Chondrocyte (in vitro differentiated cells): ENCODE measurements around the gene F2. TPM values are rescaled to one million over a fixed set of nuclear protein-coding genes. Genes with fewer than 3 reads are reported as not detected.

ENCODE experiments used
- DNase-seq: peaks from one replicate; pipeline ENCODE4 v3.0.0; 2021; ENCODE audit warnings: mixed read lengths, low spot score
- H3K27ac Mint-ChIP-seq: one replicate; pipeline ENCODE4 v1.8.0; 2021; ENCODE audit warnings: mild to moderate bottlenecking, moderate library complexity, mixed read lengths; ENCODE audit not compliant: unreplicated experiment
- H3K27me3 Mint-ChIP-seq: 2 replicates; pipeline ENCODE4 v1.8.0; 2021; ENCODE audit warnings: low read depth, mixed read lengths
- H3K36me3 Mint-ChIP-seq: 2 replicates; pipeline ENCODE4 v1.8.0; 2021; ENCODE audit warnings: low read depth, mixed read lengths
- H3K4me1 Mint-ChIP-seq: 2 replicates; pipeline ENCODE4 v1.8.0; 2021; ENCODE audit warnings: low read depth, mild to moderate bottlenecking, mixed read lengths
- H3K4me3 Mint-ChIP-seq: one replicate; pipeline ENCODE4 v1.8.0; 2021; ENCODE audit warnings: mild to moderate bottlenecking, moderate library complexity, mixed read lengths; ENCODE audit not compliant: unreplicated experiment
- H3K9me3 Mint-ChIP-seq: 2 replicates; pipeline ENCODE4 v1.8.0; 2021; ENCODE audit warnings: low read depth, mixed read lengths
- total RNA-seq: library from RNA; stranded (reverse); gene quantifications from 3 replicates; pipeline ENCODE4 v1.2.1, GENCODE V29; 2021
- TF ChIP-seq, protein P1 (sequence below): fragments of 200-600 bp; sonication (generic); IDR thresholded peaks from 2 replicates; pipeline ENCODE4 v1.5.0; 2021; ENCODE audit warnings: antibody characterized with exemption, mild to moderate bottlenecking, moderate library complexity

Gene F2
- total RNA-seq, 1 donor from 2014 or later, result 0.25 TPM

GRCh38 chr11:46737699-46738098 is 18.7 kb downstream of the F2 start:
- Mint-ChIP-seq H3K4me1 (peaks cover 28% of the 10 kb centered on the region), H3K4me3 (no peak overlapping the region), H3K9me3 (no peaks in the 10 kb centered on the region), H3K36me3 (peaks cover 14% of the 10 kb centered on the region), H3K27ac (peak overlapping the region; percentile 27), H3K27me3 (no peaks in the 10 kb centered on the region)
- TF ChIP-seq, protein P1, sequence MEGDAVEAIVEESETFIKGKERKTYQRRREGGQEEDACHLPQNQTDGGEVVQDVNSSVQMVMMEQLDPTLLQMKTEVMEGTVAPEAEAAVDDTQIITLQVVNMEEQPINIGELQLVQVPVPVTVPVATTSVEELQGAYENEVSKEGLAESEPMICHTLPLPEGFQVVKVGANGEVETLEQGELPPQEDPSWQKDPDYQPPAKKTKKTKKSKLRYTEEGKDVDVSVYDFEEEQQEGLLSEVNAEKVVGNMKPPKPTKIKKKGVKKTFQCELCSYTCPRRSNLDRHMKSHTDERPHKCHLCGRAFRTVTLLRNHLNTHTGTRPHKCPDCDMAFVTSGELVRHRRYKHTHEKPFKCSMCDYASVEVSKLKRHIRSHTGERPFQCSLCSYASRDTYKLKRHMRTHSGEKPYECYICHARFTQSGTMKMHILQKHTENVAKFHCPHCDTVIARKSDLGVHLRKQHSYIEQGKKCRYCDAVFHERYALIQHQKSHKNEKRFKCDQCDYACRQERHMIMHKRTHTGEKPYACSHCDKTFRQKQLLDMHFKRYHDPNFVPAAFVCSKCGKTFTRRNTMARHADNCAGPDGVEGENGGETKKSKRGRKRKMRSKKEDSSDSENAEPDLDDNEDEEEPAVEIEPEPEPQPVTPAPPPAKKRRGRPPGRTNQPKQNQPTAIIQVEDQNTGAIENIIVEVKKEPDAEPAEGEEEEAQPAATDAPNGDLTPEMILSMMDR, result no peak
- peak; percentile 18 for DNase-seq

DNA sequence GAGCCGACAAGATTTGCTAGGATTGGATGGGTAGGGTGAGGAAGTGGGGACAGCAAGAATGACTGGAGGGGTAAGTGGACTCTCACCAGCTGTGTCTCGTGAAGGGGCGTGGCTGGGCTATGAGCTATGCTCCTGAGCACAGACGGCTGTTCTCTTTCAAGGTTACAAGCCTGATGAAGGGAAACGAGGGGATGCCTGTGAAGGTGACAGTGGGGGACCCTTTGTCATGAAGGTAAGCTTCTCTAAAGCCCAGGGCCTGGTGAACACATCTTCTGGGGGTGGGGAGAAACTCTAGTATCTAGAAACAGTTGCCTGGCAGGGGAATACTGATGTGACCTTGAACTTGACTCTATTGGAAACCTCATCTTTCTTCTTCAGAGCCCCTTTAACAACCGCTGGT is 19.9 kb downstream of the F2 start:
- H3K4me3 Mint-ChIP-seq, result no peak overlapping the region
- H3K27ac Mint-ChIP-seq, result no peak overlapping the region
- H3K36me3 Mint-ChIP-seq, result peaks cover 22% of the 10 kb centered on the region
- H3K4me1 Mint-ChIP-seq, result peaks cover 38% of the 10 kb centered on the region
- no peaks in the 10 kb centered on the region for H3K9me3 Mint-ChIP-seq
- no peaks in the 10 kb centered on the region for H3K27me3 Mint-ChIP-seq
- TF ChIP-seq, protein P1, result no peak
- DNase-seq, result peak; percentile 33

GRCh38 chr11:46741600-46742484 is 22.8 kb downstream of the F2 start:
- Mint-ChIP-seq H3K27ac (peak overlapping the region; percentile 80), H3K27me3 (no peaks in the 10 kb centered on the region), H3K36me3 (peaks cover 27% of the 10 kb centered on the region), H3K9me3 (no peaks in the 10 kb centered on the region), H3K4me3 (no peak overlapping the region), H3K4me1 (peaks cover 29% of the 10 kb centered on the region)
- peak; percentile 15 for DNase-seq
- TF ChIP-seq, protein P1, result no peak

- H3K27ac Mint-ChIP-seq, result peak overlapping the region; percentile 65
- peaks cover 32% of the 10 kb centered on the region for H3K36me3 Mint-ChIP-seq
- H3K4me1 Mint-ChIP-seq, result peaks cover 26% of the 10 kb centered on the region
- TF ChIP-seq, protein P1, result no peak
- no peaks in the 10 kb centered on the region for H3K27me3 Mint-ChIP-seq
- no peak overlapping the region for H3K4me3 Mint-ChIP-seq
- no peaks in the 10 kb centered on the region for H3K9me3 Mint-ChIP-seq
- no peak for DNase-seq
Observed at GRCh38 chr11:46743043-46743442, 24.0 kb downstream of the F2 start.

DNA sequence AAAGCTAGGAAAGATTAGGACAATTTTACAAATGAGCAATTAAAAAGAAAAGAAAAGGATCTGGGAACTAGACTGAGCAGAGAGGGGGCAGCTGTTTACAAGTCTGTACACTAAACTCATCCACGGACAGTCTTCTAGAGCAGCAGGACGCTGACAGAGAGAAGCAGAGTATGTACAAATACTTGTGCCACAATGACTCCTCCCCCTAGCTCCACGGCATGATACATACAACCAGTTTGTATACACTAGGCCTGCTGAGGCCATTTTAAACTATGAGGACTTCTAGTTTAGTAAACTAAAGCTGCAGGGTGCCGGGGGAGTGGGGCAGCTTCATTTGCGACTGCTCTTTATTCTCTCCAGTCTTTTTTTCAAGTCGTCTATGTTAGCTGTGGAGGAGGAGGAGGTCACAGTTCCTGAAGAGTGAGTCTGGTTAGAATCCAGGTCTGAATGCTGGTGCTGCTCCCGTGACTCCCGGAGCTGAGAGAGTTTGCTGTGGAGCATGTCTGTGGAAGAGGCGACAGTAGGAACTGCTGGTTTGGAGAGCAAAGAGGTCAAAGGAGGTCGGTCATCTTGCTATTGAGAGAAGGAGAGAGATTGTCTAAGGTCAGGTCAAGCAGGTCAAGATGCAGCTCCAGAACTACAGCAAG is 24.8 kb downstream of the F2 start:
- peaks cover 26% of the 10 kb centered on the region for H3K4me1 Mint-ChIP-seq
- H3K4me3 Mint-ChIP-seq, result no peak overlapping the region
- peaks cover 34% of the 10 kb centered on the region for H3K36me3 Mint-ChIP-seq
- no peaks in the 10 kb centered on the region for H3K9me3 Mint-ChIP-seq
- H3K27ac Mint-ChIP-seq, result peak overlapping the region; percentile 49
- TF ChIP-seq, protein P1, result no peak
- peak; percentile 17 for DNase-seq
- no peaks in the 10 kb centered on the region for H3K27me3 Mint-ChIP-seq
